GM23338 (cell line): ENCODE data around the gene XPR1. TPM values are rescaled to one million over a fixed set of nuclear protein-coding genes. Genes with fewer than 3 reads are reported as not detected.

Experiments used
- ATAC-seq: fragments of 200-7000 bp; cut with Tn5 transposase; 3 replicates; pipeline ENCODE4 v1.9.1; 2020
- DNase-seq: peaks from one replicate; pipeline ENCODE4 v3.0.0-alpha.2; 2015; ENCODE audit warnings: low spot score
- H2AFZ ChIP-seq: fragments of 200-600 bp; sonication (generic); 2 replicates; pipeline ENCODE4 v1.8.0; 2016; ENCODE audit warnings: antibody characterized with exemption, mild to moderate bottlenecking, moderate library complexity
- H3F3A ChIP-seq: fragments of 200-600 bp; sonication (generic); replicated peaks from 2 replicates; pipeline ENCODE4 v1.8.0; 2017; ENCODE audit warnings: antibody characterized with exemption, mixed run types, low read depth
- H3K27ac ChIP-seq: fragments of 200-600 bp; sonication (generic); 2 replicates; pipeline ENCODE4 v1.6.1; 2016; ENCODE audit warnings: low read depth
- H3K27me3 ChIP-seq: fragments of 200-600 bp; sonication (generic); 2 replicates; pipeline ENCODE4 v1.8.0; 2016; ENCODE audit warnings: mild to moderate bottlenecking, mixed run types, moderate library complexity; ENCODE audit not compliant: insufficient read depth
- H3K36me3 ChIP-seq: fragments of 200-600 bp; sonication (generic); 2 replicates; pipeline ENCODE4 v1.8.0; 2016; ENCODE audit warnings: mild to moderate bottlenecking; ENCODE audit not compliant: insufficient read depth
- H3K4me1 ChIP-seq: fragments of 200-600 bp; sonication (generic); 2 replicates; pipeline ENCODE4 v1.8.0; 2016; ENCODE audit warnings: mild to moderate bottlenecking, moderate library complexity; ENCODE audit not compliant: insufficient read depth
- H3K4me2 ChIP-seq: fragments of 200-600 bp; sonication (generic); 2 replicates; pipeline ENCODE4 v1.7.1; 2017; ENCODE audit warnings: mixed run types
- H3K4me3 ChIP-seq: fragments of 200-600 bp; sonication (generic); 2 replicates; pipeline ENCODE4 v1.6.1; 2016; ENCODE audit warnings: mixed run types
- H3K79me2 ChIP-seq: fragments of 200-600 bp; sonication (generic); replicated peaks from 2 replicates; pipeline ENCODE4 v1.8.0; 2017; ENCODE audit warnings: mild to moderate bottlenecking; ENCODE audit not compliant: insufficient read depth
- H3K9me2 ChIP-seq: fragments of 200-600 bp; sonication (generic); 2 replicates; pipeline ENCODE4 v1.8.0; 2017; ENCODE audit not compliant: insufficient read depth
- H4K20me1 ChIP-seq: fragments of 200-600 bp; sonication (generic); replicated peaks from 2 replicates; pipeline ENCODE4 v1.8.0; 2017; ENCODE audit warnings: mild to moderate bottlenecking; ENCODE audit not compliant: insufficient read depth
- H3K27ac Mint-ChIP-seq: 2 replicates; pipeline ENCODE4 v1.8.0; 2020; ENCODE audit warnings: inconsistent platforms, mild to moderate bottlenecking, moderate library complexity, mixed read lengths
- H3K27me3 Mint-ChIP-seq: 3 replicates; pipeline ENCODE4 v1.8.0; 2022; ENCODE audit warnings: low read depth, mild to moderate bottlenecking, moderate library complexity, mixed read lengths, inconsistent platforms; ENCODE audit not compliant: insufficient read depth, poor library complexity
- H3K36me3 Mint-ChIP-seq: 3 replicates; pipeline ENCODE4 v1.8.0; 2021; ENCODE audit warnings: low read depth, mild to moderate bottlenecking, inconsistent platforms, moderate library complexity, mixed read lengths
- H3K4me1 Mint-ChIP-seq: 3 replicates; pipeline ENCODE4 v1.8.0; 2020; ENCODE audit warnings: mild to moderate bottlenecking, inconsistent platforms, mixed read lengths
- H3K4me3 Mint-ChIP-seq: 3 replicates; pipeline ENCODE4 v1.8.0; 2021; ENCODE audit warnings: moderate library complexity, mild to moderate bottlenecking, inconsistent platforms, mixed read lengths
- H3K9me3 Mint-ChIP-seq: 3 replicates; pipeline ENCODE4 v1.8.0; 2020; ENCODE audit warnings: moderate library complexity, mild to moderate bottlenecking, inconsistent platforms, mixed read lengths
- JUNB ChIP-seq: IDR thresholded peaks from one replicate; pipeline ENCODE4 v1.6.1; 2016; ENCODE audit warnings: antibody characterized with exemption; ENCODE audit not compliant: unreplicated experiment
- POLR2AphosphoS5 ChIP-seq: IDR thresholded peaks from 2 replicates; pipeline ENCODE4 v1.6.1; 2016; ENCODE audit warnings: antibody characterized with exemption, low read depth
- polyA plus RNA-seq: library from polyadenylated mRNA; unstranded; fragments of >200 nt; fragmentation: Nextera tagmentation; extraction: Ambion mirVana; gene quantifications from 2 replicates; pipeline ENCODE4 v1.2.1, GENCODE V29; 2016
- total RNA-seq: library from RNA; depleted of rRNA; stranded (reverse); fragments of >200 nt; shearing (Covaris generic); gene quantifications from 2 replicates; pipeline ENCODE4 v1.2.3, GENCODE V29; 2014
- TF ChIP-seq, protein P1 (sequence below), 2 experiments: fragments of 200-600 bp in 1 of 2; sonication (generic) in 1 of 2; conservative IDR thresholded peaks; 2 replicates each; pipeline versions ENCODE4 v1.5.1 to v1.6.1; 2016 to 2017; ENCODE audit warnings: antibody characterized with exemption in 2 of 2, low read depth in 2 of 2, mild to moderate bottlenecking in 2 of 2, moderate library complexity in 1 of 2

Gene XPR1
- total and polyA plus RNA-seq, 2 experiments from 2014 or later, result 9.3 to 38.1 TPM

- TF ChIP-seq, protein P1, sequence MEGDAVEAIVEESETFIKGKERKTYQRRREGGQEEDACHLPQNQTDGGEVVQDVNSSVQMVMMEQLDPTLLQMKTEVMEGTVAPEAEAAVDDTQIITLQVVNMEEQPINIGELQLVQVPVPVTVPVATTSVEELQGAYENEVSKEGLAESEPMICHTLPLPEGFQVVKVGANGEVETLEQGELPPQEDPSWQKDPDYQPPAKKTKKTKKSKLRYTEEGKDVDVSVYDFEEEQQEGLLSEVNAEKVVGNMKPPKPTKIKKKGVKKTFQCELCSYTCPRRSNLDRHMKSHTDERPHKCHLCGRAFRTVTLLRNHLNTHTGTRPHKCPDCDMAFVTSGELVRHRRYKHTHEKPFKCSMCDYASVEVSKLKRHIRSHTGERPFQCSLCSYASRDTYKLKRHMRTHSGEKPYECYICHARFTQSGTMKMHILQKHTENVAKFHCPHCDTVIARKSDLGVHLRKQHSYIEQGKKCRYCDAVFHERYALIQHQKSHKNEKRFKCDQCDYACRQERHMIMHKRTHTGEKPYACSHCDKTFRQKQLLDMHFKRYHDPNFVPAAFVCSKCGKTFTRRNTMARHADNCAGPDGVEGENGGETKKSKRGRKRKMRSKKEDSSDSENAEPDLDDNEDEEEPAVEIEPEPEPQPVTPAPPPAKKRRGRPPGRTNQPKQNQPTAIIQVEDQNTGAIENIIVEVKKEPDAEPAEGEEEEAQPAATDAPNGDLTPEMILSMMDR (conservative IDR thresholded peaks at IDR 0.05; ENCODE audit: low read depth in 2 of 2), result peak; percentile 72 to 87
- TF ChIP-seq JUNB, result no peak
- Histone ChIP-seq H3K4me3 (no peak overlapping the region), H3K27me3 (no peaks in the 10 kb centered on the region), H3K36me3 (peaks cover 6% of the 10 kb centered on the region; the same call in 1 of the 2 replicates), H2AFZ (no peak overlapping the region), H3K9me2 (no peaks in the 10 kb centered on the region), H3K79me2 (no peaks in the 10 kb centered on the region), H3K27ac (no peak overlapping the region), H3K4me2 (no peak overlapping the region), H4K20me1 (no peaks in the 10 kb centered on the region), H3F3A (no peaks in the 10 kb centered on the region), H3K4me1 (no peaks in the 10 kb centered on the region)
- Mint-ChIP-seq H3K4me1 (no peaks in the 10 kb centered on the region), H3K27me3 (no peaks in the 10 kb centered on the region), H3K27ac (no peak overlapping the region), H3K9me3 (peaks cover 3% of the 10 kb centered on the region; the same call in 1 of the 3 replicates), H3K4me3 (no peak overlapping the region), H3K36me3 (peaks cover 17% of the 10 kb centered on the region; the same call in 2 of the 3 replicates)
- no peak for ATAC-seq
- DNase-seq, result peak; percentile 65
These were observed 231.4 kb downstream of the XPR1 start for GRCh38 chr1:180863158-180863775.

GRCh38 chr1:180881806-180882509 is 250.1 kb downstream of the XPR1 start:
- no peaks in the 10 kb centered on the region for H3K9me3 Mint-ChIP-seq
- no peak for TF ChIP-seq POLR2AphosphoS5
- TF ChIP-seq, protein P1 (conservative IDR thresholded peaks at IDR 0.05; ENCODE audit: low read depth in 2 of 2), result peak; percentile 65 to 71
- Histone ChIP-seq H3F3A (no peaks in the 10 kb centered on the region), H3K79me2 (no peaks in the 10 kb centered on the region), H3K4me3 (no peak overlapping the region), H3K27ac (no peak overlapping the region), H2AFZ (no peak overlapping the region), H3K4me1 (peaks cover 10% of the 10 kb centered on the region; the same call in 1 of the 2 replicates), H3K9me2 (no peaks in the 10 kb centered on the region), H3K4me2 (no peak overlapping the region), H3K27me3 (no peaks in the 10 kb centered on the region), H3K36me3 (no peaks in the 10 kb centered on the region), H4K20me1 (no peaks in the 10 kb centered on the region)
- no peak overlapping the region for H3K4me3 Mint-ChIP-seq
- no peak overlapping the region for H3K27ac Mint-ChIP-seq
- no peaks in the 10 kb centered on the region; the same call in 2 of the 3 replicates for H3K4me1 Mint-ChIP-seq
- ATAC-seq (peak; percentile 89), DNase-seq (peak; percentile 82)
- no peaks in the 10 kb centered on the region for H3K27me3 Mint-ChIP-seq
- no peaks in the 10 kb centered on the region for H3K36me3 Mint-ChIP-seq
